Muscle layer of duodenum (tissue), 2 donors: Measurements from ENCODE around the gene AKAP13.
"Not testable (repeated sequence)": the region's sequence is repeated elsewhere in the genome, so short reads cannot be mapped to it uniquely, and the experiment has no call there.

Source experiments
- H3K27ac ChIP-seq: one replicate; pipeline ENCODE4 v1.7.0; 2013; ENCODE audit warnings: mild to moderate bottlenecking, low read length
- H3K27me3 ChIP-seq: one replicate; pipeline ENCODE4 v1.7.0; 2013; ENCODE audit warnings: low read depth, mild to moderate bottlenecking, control low read depth, low read length
- H3K36me3 ChIP-seq, 2 donors: one replicate each; pipeline ENCODE4 v1.7.0; 2013; ENCODE audit warnings: low read length in 2 of 2, control low read depth in 1 of 2, mild to moderate bottlenecking in 1 of 2; ENCODE audit not compliant: insufficient read depth in 2 of 2, control insufficient read depth in 1 of 2
- H3K4me1 ChIP-seq, 2 donors: one replicate each; pipeline ENCODE4 v1.7.0; 2013; ENCODE audit warnings: low read length in 2 of 2, mild to moderate bottlenecking in 2 of 2, control low read depth in 1 of 2, moderate library complexity in 1 of 2; ENCODE audit not compliant: insufficient read depth in 2 of 2, control insufficient read depth in 1 of 2
- H3K4me3 ChIP-seq, 2 donors: one replicate each; pipeline ENCODE4 v1.7.0; 2013; ENCODE audit warnings: low read length in 2 of 2, low read depth in 1 of 2, mild to moderate bottlenecking in 1 of 2
- H3K9me3 ChIP-seq, 2 donors: one replicate each; pipeline ENCODE4 v1.7.0; 2013; ENCODE audit warnings: low read length in 2 of 2, control low read depth in 1 of 2, mild to moderate bottlenecking in 1 of 2; ENCODE audit not compliant: control insufficient read depth in 1 of 2
- donor health status: healthy.

Gene AKAP13

GRCh38 chr15:85439996-85440395 is 59.6 kb downstream of the AKAP13 start:
- peaks cover 19 to 20% of the 10 kb centered on the region in 2 donors for H3K4me1 ChIP-seq
- no peaks in the 10 kb centered on the region for H3K27me3 ChIP-seq
- H3K36me3 ChIP-seq, result no peaks in the 10 kb centered on the region
- no peaks in the 10 kb centered on the region for H3K9me3 ChIP-seq
- H3K4me3 ChIP-seq, result no peak overlapping the region
- H3K27ac ChIP-seq, result no peak overlapping the region

GRCh38 chr15:85440451-85440850 is 60.0 kb downstream of the AKAP13 start:
- H3K27ac ChIP-seq, result no peak overlapping the region
- H3K4me1 ChIP-seq, result peaks cover 20 to 24% of the 10 kb centered on the region in 2 donors
- no peaks in the 10 kb centered on the region for H3K27me3 ChIP-seq
- no peak overlapping the region for H3K4me3 ChIP-seq
- no peaks in the 10 kb centered on the region for H3K9me3 ChIP-seq
- no peaks in the 10 kb centered on the region for H3K36me3 ChIP-seq

- not testable (repeated sequence) for H3K9me3 ChIP-seq, H3K4me3 ChIP-seq, H3K36me3 ChIP-seq, H3K27me3 ChIP-seq, H3K27ac ChIP-seq
- H3K4me1 ChIP-seq, result peaks cover 20 to 25% of the 10 kb centered on the region in 2 donors
Observed at GRCh38 chr15:85441854-85442253, 61.5 kb downstream of the AKAP13 start.

DNA sequence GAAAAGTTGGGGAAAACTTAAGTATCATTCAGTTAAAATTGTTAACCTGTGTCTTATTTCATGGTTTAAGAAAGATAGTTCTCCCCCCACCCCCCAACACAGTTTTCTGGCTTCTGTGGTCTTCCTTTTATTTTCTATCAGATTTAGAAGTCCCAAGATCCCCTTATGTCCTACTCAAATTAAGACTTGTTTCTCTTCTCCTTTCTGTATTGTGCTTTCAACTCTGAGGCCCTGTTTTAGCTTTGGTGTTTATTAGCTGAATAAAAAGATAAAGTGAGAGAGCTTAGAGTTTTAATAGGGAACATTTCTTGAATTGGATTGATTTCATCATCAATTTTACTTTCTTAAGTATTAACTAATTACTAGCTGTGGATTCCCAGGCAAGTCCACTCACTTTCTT is 62.6 kb downstream of the AKAP13 start:
- Histone ChIP-seq H3K4me1 (peaks cover 20 to 25% of the 10 kb centered on the region in 2 donors), H3K27me3 (no peaks in the 10 kb centered on the region), H3K36me3 (no peaks in the 10 kb centered on the region), H3K27ac (peak overlapping the region; percentile 14), H3K4me3 (no peak overlapping the region), H3K9me3 (peaks cover 0 to 2% of the 10 kb centered on the region in 2 donors)

- no peaks in the 10 kb centered on the region for H3K36me3 ChIP-seq
- H3K9me3 ChIP-seq, result peaks cover 0 to 3% of the 10 kb centered on the region in 2 donors
- H3K4me3 ChIP-seq, result no peak overlapping the region
- H3K27ac ChIP-seq, result no peak overlapping the region
- no peaks in the 10 kb centered on the region for H3K27me3 ChIP-seq
- peaks cover 20 to 25% of the 10 kb centered on the region in 2 donors for H3K4me1 ChIP-seq
Observed at GRCh38 chr15:85443593-85444087, 63.2 kb downstream of the AKAP13 start.

- Histone ChIP-seq H3K27ac (no peak overlapping the region), H3K27me3 (no peaks in the 10 kb centered on the region), H3K36me3 (no peaks in the 10 kb centered on the region), H3K4me3 (no peak overlapping the region), H3K9me3 (peaks cover 0 to 4% of the 10 kb centered on the region in 2 donors), H3K4me1 (peaks cover 20 to 25% of the 10 kb centered on the region in 2 donors)
Observed at GRCh38 chr15:85444122-85444745, 63.8 kb downstream of the AKAP13 start.

DNA sequence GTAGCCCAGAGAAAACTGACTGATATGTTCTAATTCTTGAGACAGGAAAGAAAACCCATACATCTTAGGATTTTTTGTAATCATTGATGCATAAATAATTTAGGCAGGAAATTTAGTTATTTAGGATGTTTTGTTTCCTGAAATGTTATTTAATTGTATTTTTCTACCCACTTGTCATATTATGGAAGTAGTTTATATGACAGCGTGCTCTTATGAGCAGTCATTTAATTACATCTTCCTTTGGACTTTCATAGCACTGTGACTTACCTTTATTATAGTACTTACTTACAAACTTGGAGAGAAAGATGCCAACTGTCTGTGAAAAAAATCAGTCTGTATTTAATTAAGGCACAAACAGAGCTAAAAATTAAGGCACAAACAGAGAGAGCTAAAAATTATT is 65.0 kb downstream of the AKAP13 start:
- Histone ChIP-seq H3K27me3 (no peaks in the 10 kb centered on the region), H3K36me3 (no peaks in the 10 kb centered on the region), H3K4me1 (peaks cover 20 to 25% of the 10 kb centered on the region in 2 donors), H3K27ac (no peak overlapping the region), H3K4me3 (no peak overlapping the region), H3K9me3 (peaks cover 0 to 13% of the 10 kb centered on the region in 2 donors)

DNA sequence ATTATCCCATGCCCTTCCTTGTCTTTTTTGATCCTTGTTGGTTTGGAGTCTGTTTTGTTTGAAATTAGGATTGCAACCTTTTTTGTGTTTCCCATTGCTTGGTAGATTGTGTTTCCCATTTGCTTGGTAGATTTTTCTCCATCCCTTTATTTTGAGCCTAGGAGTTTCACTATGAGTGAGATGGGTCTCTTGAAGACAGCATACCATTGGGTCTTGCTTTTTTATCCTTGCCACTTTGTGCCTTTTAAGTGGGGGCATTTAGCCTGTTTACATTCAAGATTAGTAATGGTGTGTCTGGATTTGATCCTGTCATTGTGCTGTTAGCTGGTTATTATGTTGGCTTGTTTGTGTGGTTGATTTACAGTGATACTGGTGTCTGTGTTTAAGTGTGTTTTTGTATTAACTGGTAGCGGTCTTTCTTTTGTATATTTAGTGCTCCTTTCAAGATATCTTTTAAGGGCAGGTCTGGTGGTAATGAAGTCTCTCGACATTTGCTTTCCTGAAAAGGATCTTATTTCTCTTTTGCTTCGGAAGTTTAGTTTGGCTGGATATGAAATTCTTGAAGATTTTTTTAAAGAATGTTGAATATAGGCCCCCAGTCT is 70.8 kb downstream of the AKAP13 start:
- Histone ChIP-seq H3K4me3 (no peak overlapping the region), H3K9me3 (peaks cover 0 to 23% of the 10 kb centered on the region in 2 donors)

GRCh38 chr15:85452436-85452835 is 72.0 kb downstream of the AKAP13 start:
- H3K27ac ChIP-seq, result no peak overlapping the region
- peaks cover 0 to 6% of the 10 kb centered on the region in 2 donors for H3K4me1 ChIP-seq
- H3K27me3 ChIP-seq, result no peaks in the 10 kb centered on the region
- H3K36me3 ChIP-seq, result no peaks in the 10 kb centered on the region
- H3K4me3 ChIP-seq, result no peak overlapping the region
- H3K9me3 ChIP-seq, result peaks cover 0 to 23% of the 10 kb centered on the region in 2 donors

More for the DNA sequence above, 70.8 kb downstream of the AKAP13 start:
- no peaks in the 10 kb centered on the region for H3K27me3 ChIP-seq
- H3K36me3 ChIP-seq, result no peaks in the 10 kb centered on the region
- peaks cover 0 to 5% of the 10 kb centered on the region in 2 donors for H3K4me1 ChIP-seq
- no peak overlapping the region for H3K27ac ChIP-seq

GRCh38 chr15:85453144-85453872 is 72.9 kb downstream of the AKAP13 start:
- H3K9me3 ChIP-seq, result peaks cover 0 to 20% of the 10 kb centered on the region in 2 donors
- H3K4me1 ChIP-seq, result peaks cover 0 to 6% of the 10 kb centered on the region in 2 donors
- no peak overlapping the region for H3K4me3 ChIP-seq
- no peaks in the 10 kb centered on the region for H3K27me3 ChIP-seq
- no peaks in the 10 kb centered on the region for H3K36me3 ChIP-seq
- H3K27ac ChIP-seq, result no peak overlapping the region

DNA sequence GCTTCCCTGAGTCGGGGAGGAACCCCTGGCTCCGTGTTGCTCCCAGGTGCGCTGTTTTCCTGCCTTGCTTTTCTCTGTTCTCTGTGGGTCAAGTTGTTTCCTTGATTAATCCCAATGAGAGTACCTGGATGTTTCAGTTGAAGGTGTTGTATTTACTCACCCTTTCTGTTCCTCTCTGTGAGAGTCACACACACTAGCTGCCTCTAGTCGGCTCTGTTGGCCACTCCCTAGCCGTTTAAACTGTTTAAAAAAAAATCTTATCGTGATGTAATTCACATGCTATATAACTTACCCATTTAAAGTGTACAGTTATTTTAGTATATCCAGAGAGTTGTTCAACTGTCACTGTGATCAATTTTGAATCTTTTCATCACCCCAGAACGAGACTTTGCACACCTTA is 74.0 kb downstream of the AKAP13 start:
- Histone ChIP-seq H3K4me3 (no peak overlapping the region), H3K4me1 (peaks cover 0 to 6% of the 10 kb centered on the region in 2 donors), H3K27ac (no peak overlapping the region)

More for the DNA sequence above, 74.0 kb downstream of the AKAP13 start:
- Histone ChIP-seq H3K36me3 (no peaks in the 10 kb centered on the region), H3K9me3 (peaks cover 0 to 18% of the 10 kb centered on the region in 2 donors), H3K27me3 (no peaks in the 10 kb centered on the region)
